HEK293 (cell line): ENCODE results near the gene TNFSF13.

ENCODE experiments used
- ATF2 ChIP-seq: fragments of 450-650 bp; formaldehyde crosslinking; IDR thresholded peaks from 2 replicates; pipeline ENCODE4 v1.5.1; 2016; ENCODE audit warnings: missing biosample characterization, missing genetic modification characterization, low read depth
- GLIS2 ChIP-seq: fragments of 450-650 bp; formaldehyde crosslinking; IDR thresholded peaks from 2 replicates; pipeline ENCODE4 v1.5.1; 2016; ENCODE audit warnings: missing biosample characterization, missing genetic modification characterization
- OSR2 ChIP-seq: fragments of 450-650 bp; formaldehyde crosslinking; IDR thresholded peaks from 2 replicates; pipeline ENCODE4 v1.5.1; 2016; ENCODE audit warnings: missing biosample characterization, missing genetic modification characterization
- ZBTB7A ChIP-seq: fragments of 450-650 bp; formaldehyde crosslinking; IDR thresholded peaks from 2 replicates; pipeline ENCODE4 v1.5.1; 2016; ENCODE audit warnings: low read depth, missing biosample characterization, missing genetic modification characterization
- ZNF138 ChIP-seq: fragments of 450-650 bp; formaldehyde crosslinking; IDR thresholded peaks from 2 replicates; pipeline ENCODE4 v1.5.1; 2016; ENCODE audit warnings: missing biosample characterization, missing genetic modification characterization, borderline replicate concordance
- ZNF18 ChIP-seq: fragments of 450-650 bp; formaldehyde crosslinking; IDR thresholded peaks from 2 replicates; pipeline ENCODE4 v1.5.1; 2016; ENCODE audit warnings: missing biosample characterization, missing genetic modification characterization
- ZNF214 ChIP-seq: fragments of 450-650 bp; formaldehyde crosslinking; IDR thresholded peaks from 2 replicates; pipeline ENCODE4 v1.5.1; 2017; ENCODE audit warnings: missing biosample characterization, mild to moderate bottlenecking, missing genetic modification characterization, borderline replicate concordance
- ZNF280C ChIP-seq: fragments of 450-650 bp; formaldehyde crosslinking; IDR thresholded peaks from 2 replicates; pipeline ENCODE4 v1.5.1; 2016; ENCODE audit warnings: missing biosample characterization, missing genetic modification characterization
- ZNF544 ChIP-seq: fragments of 450-650 bp; formaldehyde crosslinking; IDR thresholded peaks from 2 replicates; pipeline ENCODE4 v1.5.0; 2017; ENCODE audit warnings: missing biosample characterization, missing genetic modification characterization
- ZNF555 ChIP-seq: fragments of 450-650 bp; formaldehyde crosslinking; conservative IDR thresholded peaks from 2 replicates; pipeline ENCODE4 v1.5.1; 2017; ENCODE audit warnings: missing biosample characterization, mild to moderate bottlenecking, missing genetic modification characterization, inconsistent platforms
- ZNF558 ChIP-seq: fragments of 450-650 bp; formaldehyde crosslinking; IDR thresholded peaks from 2 replicates; pipeline ENCODE4 v1.5.1; 2016; ENCODE audit warnings: missing biosample characterization, missing genetic modification characterization
- ZNF561 ChIP-seq: fragments of 450-650 bp; IDR thresholded peaks from 2 replicates; pipeline ENCODE4 v1.5.1; 2018; ENCODE audit warnings: missing biosample characterization, missing genetic modification characterization, borderline replicate concordance
- ZNF624 ChIP-seq: fragments of 450-650 bp; formaldehyde crosslinking; IDR thresholded peaks from 2 replicates; pipeline ENCODE4 v1.5.1; 2017; ENCODE audit warnings: missing biosample characterization, missing genetic modification characterization
- ZNF645 ChIP-seq: fragments of 450-650 bp; formaldehyde crosslinking; IDR thresholded peaks from 2 replicates; pipeline ENCODE4; 2016; ENCODE audit warnings: missing biosample characterization, missing genetic modification characterization
- ZNF654 ChIP-seq: fragments of 450-650 bp; formaldehyde crosslinking; IDR thresholded peaks from 2 replicates; pipeline ENCODE4 v1.5.1; 2016; ENCODE audit warnings: low read depth, missing biosample characterization, missing genetic modification characterization
- ZNF660 ChIP-seq: fragments of 450-650 bp; IDR thresholded peaks from 2 replicates; pipeline ENCODE4 v1.5.1; 2018; ENCODE audit warnings: missing biosample characterization, mild to moderate bottlenecking, missing genetic modification characterization
- TF ChIP-seq, protein P1 (sequence below): fragments of 450-650 bp; formaldehyde crosslinking; IDR thresholded peaks from 2 replicates; pipeline ENCODE4 v1.5.1; 2016; ENCODE audit warnings: missing biosample characterization, missing genetic modification characterization
- TF ChIP-seq, protein P2 (sequence below): fragments of 450-650 bp; formaldehyde crosslinking; IDR thresholded peaks from 2 replicates; pipeline ENCODE4 v1.5.1; 2016; ENCODE audit warnings: missing biosample characterization, missing genetic modification characterization
- TF ChIP-seq, protein P3 (sequence below): fragments of 450-650 bp; formaldehyde crosslinking; IDR thresholded peaks from 2 replicates; pipeline ENCODE4 v1.5.1; 2016; ENCODE audit warnings: missing biosample characterization, missing genetic modification characterization, borderline replicate concordance
- TF ChIP-seq, protein P4 (sequence below): fragments of 450-650 bp; formaldehyde crosslinking; IDR thresholded peaks from 2 replicates; pipeline ENCODE4 v1.5.1; 2016; ENCODE audit warnings: missing biosample characterization, missing genetic modification characterization

Gene TNFSF13

GRCh38 chr17:7561589-7562207 is 3.1 kb downstream of the TNFSF13 start, which contains the start of gene SENP3 (continued):
- TF ChIP-seq, protein P1, sequence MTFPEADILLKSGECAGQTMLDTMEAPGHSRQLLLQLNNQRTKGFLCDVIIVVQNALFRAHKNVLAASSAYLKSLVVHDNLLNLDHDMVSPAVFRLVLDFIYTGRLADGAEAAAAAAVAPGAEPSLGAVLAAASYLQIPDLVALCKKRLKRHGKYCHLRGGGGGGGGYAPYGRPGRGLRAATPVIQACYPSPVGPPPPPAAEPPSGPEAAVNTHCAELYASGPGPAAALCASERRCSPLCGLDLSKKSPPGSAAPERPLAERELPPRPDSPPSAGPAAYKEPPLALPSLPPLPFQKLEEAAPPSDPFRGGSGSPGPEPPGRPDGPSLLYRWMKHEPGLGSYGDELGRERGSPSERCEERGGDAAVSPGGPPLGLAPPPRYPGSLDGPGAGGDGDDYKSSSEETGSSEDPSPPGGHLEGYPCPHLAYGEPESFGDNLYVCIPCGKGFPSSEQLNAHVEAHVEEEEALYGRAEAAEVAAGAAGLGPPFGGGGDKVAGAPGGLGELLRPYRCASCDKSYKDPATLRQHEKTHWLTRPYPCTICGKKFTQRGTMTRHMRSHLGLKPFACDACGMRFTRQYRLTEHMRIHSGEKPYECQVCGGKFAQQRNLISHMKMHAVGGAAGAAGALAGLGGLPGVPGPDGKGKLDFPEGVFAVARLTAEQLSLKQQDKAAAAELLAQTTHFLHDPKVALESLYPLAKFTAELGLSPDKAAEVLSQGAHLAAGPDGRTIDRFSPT (tag by site-specific recombination): no peak
- TF ChIP-seq, protein P2, sequence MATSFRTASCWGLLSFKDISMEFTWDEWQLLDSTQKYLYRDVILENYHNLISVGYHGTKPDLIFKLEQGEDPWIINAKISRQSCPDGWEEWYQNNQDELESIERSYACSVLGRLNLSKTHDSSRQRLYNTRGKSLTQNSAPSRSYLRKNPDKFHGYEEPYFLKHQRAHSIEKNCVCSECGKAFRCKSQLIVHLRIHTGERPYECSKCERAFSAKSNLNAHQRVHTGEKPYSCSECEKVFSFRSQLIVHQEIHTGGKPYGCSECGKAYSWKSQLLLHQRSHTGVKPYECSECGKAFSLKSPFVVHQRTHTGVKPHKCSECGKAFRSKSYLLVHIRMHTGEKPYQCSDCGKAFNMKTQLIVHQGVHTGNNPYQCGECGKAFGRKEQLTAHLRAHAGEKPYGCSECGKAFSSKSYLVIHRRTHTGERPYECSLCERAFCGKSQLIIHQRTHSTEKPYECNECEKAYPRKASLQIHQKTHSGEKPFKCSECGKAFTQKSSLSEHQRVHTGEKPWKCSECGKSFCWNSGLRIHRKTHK: no peak
- TF ChIP-seq ZNF280C (tag by site-specific recombination): no peak
- TF ChIP-seq ZNF214 (tag by site-specific recombination): no peak
- no peak for TF ChIP-seq ZNF555 (tag by site-specific recombination)
- TF ChIP-seq, protein P3, sequence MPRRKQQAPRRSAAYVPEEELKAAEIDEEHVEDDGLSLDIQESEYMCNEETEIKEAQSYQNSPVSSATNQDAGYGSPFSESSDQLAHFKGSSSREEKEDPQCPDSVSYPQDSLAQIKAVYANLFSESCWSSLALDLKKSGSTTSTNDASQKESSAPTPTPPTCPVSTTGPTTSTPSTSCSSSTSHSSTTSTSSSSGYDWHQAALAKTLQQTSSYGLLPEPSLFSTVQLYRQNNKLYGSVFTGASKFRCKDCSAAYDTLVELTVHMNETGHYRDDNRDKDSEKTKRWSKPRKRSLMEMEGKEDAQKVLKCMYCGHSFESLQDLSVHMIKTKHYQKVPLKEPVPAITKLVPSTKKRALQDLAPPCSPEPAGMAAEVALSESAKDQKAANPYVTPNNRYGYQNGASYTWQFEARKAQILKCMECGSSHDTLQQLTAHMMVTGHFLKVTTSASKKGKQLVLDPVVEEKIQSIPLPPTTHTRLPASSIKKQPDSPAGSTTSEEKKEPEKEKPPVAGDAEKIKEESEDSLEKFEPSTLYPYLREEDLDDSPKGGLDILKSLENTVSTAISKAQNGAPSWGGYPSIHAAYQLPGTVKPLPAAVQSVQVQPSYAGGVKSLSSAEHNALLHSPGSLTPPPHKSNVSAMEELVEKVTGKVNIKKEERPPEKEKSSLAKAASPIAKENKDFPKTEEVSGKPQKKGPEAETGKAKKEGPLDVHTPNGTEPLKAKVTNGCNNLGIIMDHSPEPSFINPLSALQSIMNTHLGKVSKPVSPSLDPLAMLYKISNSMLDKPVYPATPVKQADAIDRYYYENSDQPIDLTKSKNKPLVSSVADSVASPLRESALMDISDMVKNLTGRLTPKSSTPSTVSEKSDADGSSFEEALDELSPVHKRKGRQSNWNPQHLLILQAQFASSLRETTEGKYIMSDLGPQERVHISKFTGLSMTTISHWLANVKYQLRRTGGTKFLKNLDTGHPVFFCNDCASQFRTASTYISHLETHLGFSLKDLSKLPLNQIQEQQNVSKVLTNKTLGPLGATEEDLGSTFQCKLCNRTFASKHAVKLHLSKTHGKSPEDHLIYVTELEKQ (tag by site-specific recombination): no peak
- TF ChIP-seq ZBTB7A (tag by site-specific recombination): peak; percentile 48; the same call in 1 of the 2 replicates
- TF ChIP-seq ZNF645: no peak
- TF ChIP-seq GLIS2: peak; percentile 79; the same call in 1 of the 2 replicates
- TF ChIP-seq ZNF544 (tag by site-specific recombination): no peak
- TF ChIP-seq, protein P4, sequence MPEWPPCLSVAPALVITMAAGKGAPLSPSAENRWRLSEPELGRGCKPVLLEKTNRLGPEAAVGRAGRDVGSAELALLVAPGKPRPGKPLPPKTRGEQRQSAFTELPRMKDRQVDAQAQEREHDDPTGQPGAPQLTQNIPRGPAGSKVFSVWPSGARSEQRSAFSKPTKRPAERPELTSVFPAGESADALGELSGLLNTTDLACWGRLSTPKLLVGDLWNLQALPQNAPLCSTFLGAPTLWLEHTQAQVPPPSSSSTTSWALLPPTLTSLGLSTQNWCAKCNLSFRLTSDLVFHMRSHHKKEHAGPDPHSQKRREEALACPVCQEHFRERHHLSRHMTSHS (tag by site-specific recombination): no peak
- no peak for TF ChIP-seq ZNF138 (tag by site-specific recombination)
- no peak for TF ChIP-seq ATF2 (tag by site-specific recombination)
- no peak; the same call in 1 of the 2 replicates for TF ChIP-seq ZNF561
- no peak for TF ChIP-seq ZNF654 (tag by site-specific recombination)
- TF ChIP-seq ZNF624 (tag by site-specific recombination): no peak
- TF ChIP-seq ZNF660 (tag by site-specific recombination): 0 out of 2 replicates have a peak, but pooled peaks have one; percentile 47
- TF ChIP-seq OSR2 (tag by site-specific recombination): no peak
- no peak for TF ChIP-seq ZNF18
- TF ChIP-seq ZNF558 (tag by site-specific recombination): no peak
